ENCODE results near the gene ALK. TPM values are rescaled to one million over a fixed set of nuclear protein-coding genes. Genes with fewer than 3 reads are reported as not detected.
A peak's percentile ranks its signal among the peaks of the same experiment; 100 is the strongest.

Gene ALK
- total RNA-seq, 1 experiment from 2014 or later: 0.07 TPM

- ChIA-PET CTCF (no interaction called here), POLR2A (interaction anchor here (1.5 kb wide), 1 partner anchor 10 kb away, joined by 4 read pairs; no protein-coding TSS in a partner anchor)
- peaks cover 6% of the 10 kb centered on the region for H3K27me3 Mint-ChIP-seq (ENCODE audit: insufficient read depth, unreplicated experiment)
- no peak overlapping the region for H3K4me3 Mint-ChIP-seq (ENCODE audit: unreplicated experiment)
- H3K27ac Mint-ChIP-seq (ENCODE audit: low read depth, unreplicated experiment): no peak overlapping the region
- TF ChIP-seq CTCF (IDR thresholded peaks at IDR 0.05; ENCODE audit: unreplicated experiment): no peak
- DNase-seq (ENCODE audit: unreplicated experiment): peak; percentile 29
- peaks cover 8% of the 10 kb centered on the region for H3K4me1 Mint-ChIP-seq (ENCODE audit: insufficient read depth, unreplicated experiment)
- no TSS peak for BruUV-seq (replicated peaks)
- H3K36me3 Mint-ChIP-seq (ENCODE audit: insufficient read depth, unreplicated experiment): no peaks in the 10 kb centered on the region
- intact Hi-C loops (cut with micrococcal nuclease): no loop called here
- peaks cover 1% of the 10 kb centered on the region for H3K9me3 Mint-ChIP-seq (ENCODE audit: unreplicated experiment)
These were observed 412.0 kb downstream of the ALK start for GRCh38 chr2:29509397-29509796.

DNA sequence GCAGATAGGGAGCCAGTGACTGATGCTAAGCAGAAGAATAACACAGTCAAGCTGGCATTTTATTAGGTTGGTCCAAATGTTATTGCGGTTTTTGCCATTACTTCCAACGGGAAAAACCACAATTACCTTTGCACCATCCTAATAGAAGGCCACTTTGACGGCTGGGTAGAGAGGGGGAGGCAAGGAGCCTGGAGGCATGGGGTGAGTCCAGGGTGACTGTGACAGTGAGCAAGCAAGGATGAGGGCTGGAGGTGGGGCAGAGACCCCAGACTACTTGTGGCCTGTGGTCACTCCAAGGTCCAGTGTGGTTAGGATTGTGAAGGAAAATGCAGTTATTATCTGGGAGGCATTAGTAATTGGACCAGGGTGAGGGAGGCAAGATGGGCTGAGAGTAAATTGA, 416.6 kb downstream of the ALK start:
- Mint-ChIP-seq H3K36me3 (ENCODE audit: insufficient read depth, unreplicated experiment) (no peaks in the 10 kb centered on the region), H3K27ac (ENCODE audit: low read depth, unreplicated experiment) (no peak overlapping the region), H3K9me3 (ENCODE audit: unreplicated experiment) (no peaks in the 10 kb centered on the region), H3K4me1 (ENCODE audit: insufficient read depth, unreplicated experiment) (peaks cover 6% of the 10 kb centered on the region), H3K27me3 (ENCODE audit: insufficient read depth, unreplicated experiment) (peaks cover 20% of the 10 kb centered on the region), H3K4me3 (ENCODE audit: unreplicated experiment) (no peak overlapping the region)
- BruUV-seq (replicated peaks): no TSS peak
- intact Hi-C loops (cut with micrococcal nuclease): no loop called here
- no peak for TF ChIP-seq CTCF (IDR thresholded peaks at IDR 0.05; ENCODE audit: unreplicated experiment)
- ChIA-PET POLR2A (no interaction called here), CTCF (no interaction called here)
- no peak for DNase-seq (ENCODE audit: unreplicated experiment)

DNA sequence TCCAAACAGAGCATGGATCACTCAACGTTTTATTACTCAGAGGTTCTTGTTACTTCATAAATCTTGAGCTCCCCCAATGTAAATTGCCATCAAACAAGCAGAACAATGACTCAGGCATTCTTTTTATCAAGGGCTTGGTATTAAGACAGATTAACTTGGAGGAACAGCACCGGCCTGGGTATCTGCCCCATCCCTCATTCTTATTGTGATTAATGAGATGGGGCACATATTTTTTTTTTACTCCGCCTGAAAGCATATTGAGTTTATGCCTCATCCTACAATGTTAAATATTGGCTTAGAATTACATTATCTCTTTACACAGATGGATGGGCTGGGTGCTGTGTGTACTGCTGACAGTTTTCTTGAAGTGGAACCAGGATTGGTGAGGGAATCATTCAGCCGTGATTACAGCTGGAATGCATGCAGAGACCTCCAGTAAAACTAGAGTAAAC, 418.9 kb downstream of the ALK start:
- H3K27ac Mint-ChIP-seq (ENCODE audit: low read depth, unreplicated experiment): no peak overlapping the region
- no peaks in the 10 kb centered on the region for H3K36me3 Mint-ChIP-seq (ENCODE audit: insufficient read depth, unreplicated experiment)
- no peak for TF ChIP-seq CTCF (IDR thresholded peaks at IDR 0.05; ENCODE audit: unreplicated experiment)
- BruUV-seq (replicated peaks): no TSS peak
- intact Hi-C loops (cut with micrococcal nuclease): no loop called here
- H3K9me3 Mint-ChIP-seq (ENCODE audit: unreplicated experiment): no peaks in the 10 kb centered on the region
- no peaks in the 10 kb centered on the region for H3K4me1 Mint-ChIP-seq (ENCODE audit: insufficient read depth, unreplicated experiment)
- no peak for DNase-seq (ENCODE audit: unreplicated experiment)
- peaks cover 20% of the 10 kb centered on the region for H3K27me3 Mint-ChIP-seq (ENCODE audit: insufficient read depth, unreplicated experiment)
- CTCF ChIA-PET: no interaction called here
- H3K4me3 Mint-ChIP-seq (ENCODE audit: unreplicated experiment): no peak overlapping the region
- POLR2A ChIA-PET: no interaction called here

DNA sequence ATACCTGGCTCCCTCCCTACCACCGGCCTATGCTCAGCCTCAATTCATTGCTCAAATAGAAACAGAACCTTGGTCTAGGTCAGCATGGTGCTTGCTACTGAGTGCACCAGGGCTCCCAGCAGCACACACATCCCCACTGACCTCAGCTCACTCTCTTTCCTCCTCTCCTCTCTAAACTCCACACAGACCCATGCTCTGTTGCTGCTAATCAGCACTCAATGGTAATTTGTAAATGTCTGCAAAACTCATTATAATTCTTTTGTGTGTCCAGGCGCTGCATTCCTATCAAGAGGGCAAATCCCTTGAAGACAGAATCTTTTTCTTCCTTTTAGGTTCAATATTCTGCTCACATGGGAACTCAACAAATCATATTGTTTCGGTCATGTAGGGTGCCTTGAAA, 424.0 kb downstream of the ALK start:
- H3K9me3 Mint-ChIP-seq (ENCODE audit: unreplicated experiment): no peaks in the 10 kb centered on the region
- no peaks in the 10 kb centered on the region for H3K4me1 Mint-ChIP-seq (ENCODE audit: insufficient read depth, unreplicated experiment)
- POLR2A ChIA-PET: no interaction called here
- H3K36me3 Mint-ChIP-seq (ENCODE audit: insufficient read depth, unreplicated experiment): no peaks in the 10 kb centered on the region
- no peak overlapping the region for H3K4me3 Mint-ChIP-seq (ENCODE audit: unreplicated experiment)
- intact Hi-C loops (cut with micrococcal nuclease): no loop called here
- no TSS peak for BruUV-seq (replicated peaks)
- no peak for TF ChIP-seq CTCF (IDR thresholded peaks at IDR 0.05; ENCODE audit: unreplicated experiment)
- no peak for DNase-seq (ENCODE audit: unreplicated experiment)
- no peaks in the 10 kb centered on the region for H3K27me3 Mint-ChIP-seq (ENCODE audit: insufficient read depth, unreplicated experiment)
- CTCF ChIA-PET: interaction anchor here (0.6 kb wide), 1 partner anchor 9 kb away, joined by 4 read pairs; no protein-coding TSS in a partner anchor
- no peak overlapping the region for H3K27ac Mint-ChIP-seq (ENCODE audit: low read depth, unreplicated experiment)

Data from MCF 10A (cell line).